ENCODE data around the gene PKD2L1. TPM values are rescaled to one million over a fixed set of nuclear protein-coding genes. Genes with fewer than 3 reads are reported as not detected.
"Not testable (repeated sequence)": the region's sequence is repeated elsewhere in the genome, so short reads cannot be mapped to it uniquely, and the experiment has no call there.

Gene PKD2L1
- not detected for total RNA-seq
- polyA plus RNA-seq = under 1 TPM; 0.11 to 0.54 TPM

GRCh38 chr10:100330079-100330478 lies at the start of gene PKD2L1:
PKD2L1 (minus strand) TSS chr10:100330228; CDS start chr10:100330103, 125 bp downstream.
- intact Hi-C loops (cut with DNase I) = no loop called here
- Histone ChIP-seq H3K36me3 (no peaks in the 10 kb centered on the region), H3K27me3 (peaks cover 0 to 2% (median 0%) of the 10 kb centered on the region in 4 donors), H3K9me3 (no peaks in the 10 kb centered on the region), H3K4me3 (no peak within 1 kb of the TSS), H3K27ac (no peak within 1 kb of the TSS), H3K4me1 (no peaks in the 10 kb centered on the region)
- WGBS, 2 donors = 44 to 59% methylated on average over 5 of the region's 5 CpGs
- no peak for DNase-seq
- TF ChIP-seq CTCF (IDR thresholded peaks at IDR 0.05) = no peak
- no peak for FAIRE-seq
- no peak for ATAC-seq

GRCh38 chr10:100377830-100378229 lies 47.8 kb upstream of the PKD2L1 start:
- WGBS, 2 donors = 93% methylated on average over 5 of the region's 5 CpGs
- TF ChIP-seq CTCF (IDR thresholded peaks at IDR 0.05) = no peak
- Histone ChIP-seq H3K36me3 (no peaks in the 10 kb centered on the region), H3K4me1 (peaks cover 7 to 9% (median 8%) of the 10 kb centered on the region in 3 donors), H3K9me3 (no peaks in the 10 kb centered on the region), H3K27ac (no peak overlapping the region), H3K4me3 (no peak overlapping the region), H3K27me3 (no peaks in the 10 kb centered on the region)
- intact Hi-C loops (cut with DNase I) = no loop called here
- DNase-seq (no peak), ATAC-seq (no peak), FAIRE-seq (no peak)

GRCh38 chr10:100376656-100377055 lies 46.6 kb upstream of the PKD2L1 start:
- H3K27me3 ChIP-seq; H3K9me3 ChIP-seq; H3K4me3 ChIP-seq; ATAC-seq; H3K36me3 ChIP-seq; H3K27ac ChIP-seq; DNase-seq; FAIRE-seq; intact Hi-C loops (cut with DNase I): not testable (repeated sequence)
- peaks cover 10 to 19% (median 10%) of the 10 kb centered on the region in 3 donors for H3K4me1 ChIP-seq
- whole genome bisulfite sequencing, 2 donors = 81 to 86% methylated on average over 6 of the region's 6 CpGs

- DNase-seq; H3K9me3 ChIP-seq; FAIRE-seq; intact Hi-C loops (cut with DNase I); H3K36me3 ChIP-seq; H3K27me3 ChIP-seq; ATAC-seq: not testable (repeated sequence)
- Histone ChIP-seq H3K4me1 (peaks cover 10 to 38% (median 27%) of the 10 kb centered on the region in 3 donors), H3K4me3 (peak overlapping the region in 2 of 4 donors; percentile 58), H3K27ac (peak overlapping the region in 3 of 4 donors; percentile 95 to 99 (median 95))
- WGBS, 2 donors = 57 to 65% methylated on average over 7 of the region's 7 CpGs
Observed at GRCh38 chr10:100374677-100375353, 44.8 kb upstream of the PKD2L1 start.

- no peaks in the 10 kb centered on the region for H3K36me3 ChIP-seq
- H3K9me3 ChIP-seq = no peaks in the 10 kb centered on the region
- H3K27ac ChIP-seq = peak overlapping the region; percentile 81 to 99 (median 95)
- intact Hi-C loops (cut with DNase I) = no loop called here
- DNase-seq (no peak), ATAC-seq (no peak), FAIRE-seq (no peak)
- H3K4me1 ChIP-seq = peaks cover 10 to 39% (median 27%) of the 10 kb centered on the region in 3 donors
- H3K4me3 ChIP-seq = peak overlapping the region; percentile 16 to 58 (median 42)
- WGBS, 2 donors = 7 to 9% methylated on average over 3 of the region's 3 CpGs
- TF ChIP-seq CTCF (IDR thresholded peaks at IDR 0.05) = no peak
- no peaks in the 10 kb centered on the region for H3K27me3 ChIP-seq
Observed at GRCh38 chr10:100374200-100374655, 44.2 kb upstream of the PKD2L1 start.

Data from pancreas (tissue), 10 donors.